Measurements from ENCODE around the gene STARD8.
"Not testable (repeated sequence)": the region's sequence is repeated elsewhere in the genome, so short reads cannot be mapped to it uniquely, and the experiment has no call there.

Gene STARD8

GRCh38 chrX:68683580-68683979 is 36.1 kb downstream of the STARD8 start:
- FAIRE-seq = no peak
- no peak for TF ChIP-seq CTCF (IDR thresholded peaks at IDR 0.05; ENCODE audit: insufficient read depth, missing control alignments)

DNA sequence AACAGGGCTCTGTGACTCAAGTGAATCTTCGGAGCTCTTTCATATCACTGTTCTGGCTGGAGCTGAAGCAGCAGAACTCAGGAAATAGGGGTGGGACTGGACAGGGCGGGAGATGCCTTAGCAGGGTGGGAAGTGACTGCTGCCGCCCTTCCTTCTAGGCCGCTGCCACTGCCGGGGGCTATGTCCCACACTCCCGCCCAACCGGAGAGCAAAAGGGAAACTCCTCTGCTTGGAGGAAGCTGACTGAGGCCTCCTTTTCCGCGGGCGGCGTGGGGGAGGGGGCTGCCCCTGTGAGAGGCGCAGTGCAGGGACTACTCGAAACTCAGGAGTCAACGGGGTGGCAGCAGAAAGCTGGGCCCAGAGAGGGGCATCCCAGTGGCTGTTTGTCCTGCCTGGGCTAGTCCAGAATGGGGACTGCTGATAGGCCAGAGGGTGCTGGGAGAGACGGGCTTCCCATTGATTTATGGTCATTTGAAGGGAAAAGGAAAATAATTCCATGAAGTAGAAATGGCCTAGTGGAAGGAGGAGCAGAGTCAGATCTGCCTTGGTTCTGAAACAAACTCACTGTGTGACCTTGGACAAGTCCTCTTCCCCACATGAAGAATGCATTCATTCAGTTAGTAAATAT is 36.9 kb downstream of the STARD8 start:
- TF ChIP-seq CTCF (IDR thresholded peaks at IDR 0.05; ENCODE audit: insufficient read depth, missing control alignments) = no peak
- no peak for DNase-seq (ENCODE audit: insufficient read length, low spot score)
- FAIRE-seq = no peak

More at GRCh38 chrX:68683580-68683979, 36.1 kb downstream of the STARD8 start:
- DNase-seq (ENCODE audit: insufficient read length, low spot score) = no peak

- no peak for DNase-seq (ENCODE audit: insufficient read length, low spot score)
- TF ChIP-seq CTCF (IDR thresholded peaks at IDR 0.05; ENCODE audit: insufficient read depth, missing control alignments) = no peak
- FAIRE-seq = no peak
Measured at GRCh38 chrX:68684919-68685304, 37.4 kb downstream of the STARD8 start.

DNA sequence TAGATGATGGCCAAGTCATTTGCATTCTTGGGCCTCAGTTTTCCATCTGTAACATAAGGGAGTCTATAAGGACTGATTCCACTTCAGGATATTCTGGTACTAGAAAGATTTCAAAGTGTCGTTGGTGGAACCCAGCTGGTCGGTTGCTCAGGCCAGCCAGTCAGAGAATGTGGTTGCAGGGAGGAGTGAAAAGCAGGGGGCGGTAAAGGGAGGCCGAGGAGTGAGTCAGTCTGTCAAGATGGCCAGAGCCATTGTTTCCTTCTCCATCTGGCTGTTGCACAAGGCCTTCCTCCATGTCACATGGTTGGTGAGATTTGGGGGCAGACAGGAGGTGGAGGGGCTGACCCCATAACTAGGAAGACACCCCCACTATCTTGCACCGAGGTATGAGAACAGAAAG is 38.2 kb downstream of the STARD8 start:
- no peak for FAIRE-seq
- TF ChIP-seq CTCF (IDR thresholded peaks at IDR 0.05; ENCODE audit: insufficient read depth, missing control alignments) = no peak
- no peak for DNase-seq (ENCODE audit: insufficient read length, low spot score)

DNA sequence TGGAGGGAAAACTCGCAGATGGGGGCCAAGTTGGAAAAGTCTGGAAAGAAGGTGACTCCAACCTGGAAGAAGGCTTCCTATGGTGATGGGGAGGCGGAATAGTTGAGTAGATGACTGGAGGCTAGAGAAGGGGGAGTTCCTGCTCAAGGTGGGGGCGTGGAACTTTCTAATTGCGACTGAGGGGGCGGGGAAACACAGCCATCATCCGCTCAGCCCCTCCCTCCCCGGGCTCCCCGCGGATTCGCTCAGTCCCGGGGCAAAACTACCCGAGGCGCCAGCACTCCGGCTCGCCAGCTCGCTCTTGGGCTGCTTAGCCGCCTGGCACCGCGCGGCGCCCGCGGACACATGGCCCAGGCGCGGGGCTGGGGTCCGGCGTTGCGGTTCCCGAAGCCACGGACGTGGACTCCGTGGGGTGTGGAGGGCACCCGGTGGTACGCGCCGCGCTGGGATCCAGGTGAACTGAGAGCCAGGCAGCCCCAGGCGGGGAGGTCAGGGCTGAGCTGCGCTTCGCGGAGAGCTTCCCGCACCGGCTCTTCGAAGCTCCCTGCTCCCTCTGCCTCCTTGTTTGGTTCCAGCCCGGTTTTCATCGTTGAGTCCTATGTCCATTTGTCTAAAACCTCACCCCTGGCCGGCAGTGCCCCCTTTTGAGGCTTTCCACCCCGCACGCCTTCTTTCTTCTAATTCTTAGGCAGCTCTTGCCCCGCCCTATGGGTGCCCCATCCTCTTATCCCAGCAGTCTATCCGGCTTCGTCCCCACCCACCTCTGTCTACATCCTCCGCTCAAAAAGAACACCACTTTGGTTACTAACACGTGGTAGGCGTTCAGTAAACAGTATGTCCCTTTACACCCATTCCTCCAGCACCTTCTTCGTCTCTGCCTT is 38.9 kb downstream of the STARD8 start:
- FAIRE-seq = no peak

GRCh38 chrX:68688931-68689330 is 41.5 kb downstream of the STARD8 start:
- not testable (repeated sequence) for DNase-seq (ENCODE audit: insufficient read length, low spot score); FAIRE-seq

More for the DNA sequence above, 38.9 kb downstream of the STARD8 start:
- DNase-seq (ENCODE audit: insufficient read length, low spot score) = no peak
- TF ChIP-seq CTCF (IDR thresholded peaks at IDR 0.05; ENCODE audit: insufficient read depth, missing control alignments) = no peak

- no peak for TF ChIP-seq CTCF (IDR thresholded peaks at IDR 0.05; ENCODE audit: insufficient read depth, missing control alignments)
- FAIRE-seq (no peak), DNase-seq (ENCODE audit: insufficient read length, low spot score) (no peak)
Measured at GRCh38 chrX:68690936-68691501, 43.6 kb downstream of the STARD8 start.
